ENCODE results near the gene RUVBL1.

Gene RUVBL1

DNA sequence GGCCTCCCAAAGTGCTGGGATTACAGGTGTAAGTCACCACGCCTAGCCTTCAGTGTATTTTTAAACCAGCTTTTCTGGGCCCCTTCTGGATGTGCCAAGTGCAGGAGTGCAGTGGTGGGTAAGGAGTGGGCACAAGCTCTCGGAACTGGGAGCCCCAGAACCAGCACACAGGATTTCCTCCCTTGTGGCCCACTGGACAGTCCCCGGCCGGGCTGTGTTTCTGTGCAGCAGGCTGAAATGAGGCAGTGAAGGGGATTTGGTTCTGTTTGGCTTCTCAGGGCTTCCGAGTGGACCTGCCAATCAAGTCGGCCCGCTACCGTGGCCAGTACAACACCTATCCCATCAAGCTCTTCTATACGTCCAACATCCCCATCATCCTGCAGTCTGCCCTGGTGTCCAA lies 56.9 kb downstream of the RUVBL1 start:
- DNase-seq (ENCODE audit: low read depth), result no peak

DNA sequence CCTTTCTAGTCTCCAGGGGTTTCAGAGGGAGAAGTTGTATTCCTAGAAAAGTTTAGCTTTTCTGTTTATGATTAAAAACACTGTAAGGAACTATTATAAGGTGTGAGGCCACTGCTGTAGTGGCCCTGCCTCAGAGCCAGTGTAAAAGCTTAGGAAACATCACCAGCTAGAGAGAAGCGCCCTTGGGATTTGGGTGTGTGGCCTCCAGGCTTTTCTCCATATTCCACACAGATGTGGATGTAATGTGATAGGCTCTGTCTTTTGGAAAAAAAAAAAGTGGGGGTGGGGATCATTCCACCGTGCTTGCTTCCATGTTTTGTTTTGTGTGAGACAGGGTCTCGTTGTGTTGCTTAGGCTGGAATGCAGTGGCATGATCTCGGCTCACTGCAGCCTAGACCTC lies 57.5 kb downstream of the RUVBL1 start:
- DNase-seq (ENCODE audit: low read depth), result no peak

- DNase-seq (ENCODE audit: low read depth), result no peak
Measured at GRCh38 chr3:128064962-128065361, 58.6 kb downstream of the RUVBL1 start.

DNA sequence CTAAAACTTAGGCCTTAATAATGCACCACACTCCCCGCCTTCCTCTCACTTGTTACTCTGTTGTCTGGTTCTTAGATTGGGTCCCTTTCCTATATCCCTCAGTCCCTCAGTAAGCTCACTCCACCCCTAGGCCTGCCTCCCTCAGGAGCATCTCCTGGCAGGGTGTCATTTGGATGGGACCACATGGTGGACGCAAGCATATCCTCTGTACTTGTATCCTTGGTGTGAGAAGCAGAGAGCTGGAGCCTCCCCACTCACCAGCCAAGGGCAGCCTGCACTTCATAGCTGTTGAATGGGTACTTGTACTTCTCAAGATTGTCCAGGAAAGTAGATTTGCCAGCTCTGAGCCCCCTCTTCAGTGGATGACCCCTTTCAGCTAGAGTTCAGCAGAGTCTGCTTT lies 59.7 kb downstream of the RUVBL1 start:
- no peak for DNase-seq (ENCODE audit: low read depth)

DNA sequence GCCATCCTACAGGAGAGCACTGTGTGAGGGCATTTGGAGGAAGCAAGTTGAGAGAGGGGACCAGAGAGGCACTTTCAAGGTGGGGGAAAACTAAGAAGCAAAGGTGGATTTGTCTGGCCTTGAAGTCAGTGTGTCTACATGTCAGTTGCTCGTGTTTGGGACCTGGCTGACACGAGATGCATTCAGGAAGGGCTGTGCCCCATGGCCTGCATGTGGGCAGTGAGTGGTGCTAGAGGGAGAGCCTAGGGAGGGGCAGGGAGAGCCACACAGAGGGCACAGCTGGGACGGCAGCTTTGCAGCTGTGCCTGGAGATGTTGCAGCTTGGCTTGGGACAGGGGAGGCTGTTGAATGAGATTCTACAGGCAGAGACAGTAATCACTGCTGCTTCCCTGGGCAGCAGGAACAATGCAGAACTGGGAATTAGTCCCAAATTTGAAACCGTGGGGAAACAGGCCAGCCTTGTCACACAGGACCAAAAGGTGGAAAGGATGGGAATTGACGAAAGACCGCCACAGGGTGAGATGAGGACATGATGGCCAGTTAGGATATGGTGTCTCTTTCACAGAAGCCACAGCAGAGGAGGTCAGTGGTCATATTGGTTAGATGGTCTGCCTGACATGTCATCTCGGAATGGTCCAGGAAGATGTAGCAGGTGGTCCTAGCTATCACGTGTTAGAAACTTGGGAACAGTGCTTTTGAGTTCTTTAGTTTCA lies 61.4 kb downstream of the RUVBL1 start:
- no peak for DNase-seq (ENCODE audit: low read depth)

- DNase-seq (ENCODE audit: low read depth), result peak; percentile 94
Measured at GRCh38 chr3:128060473-128061381, 62.9 kb downstream of the RUVBL1 start.

DNA sequence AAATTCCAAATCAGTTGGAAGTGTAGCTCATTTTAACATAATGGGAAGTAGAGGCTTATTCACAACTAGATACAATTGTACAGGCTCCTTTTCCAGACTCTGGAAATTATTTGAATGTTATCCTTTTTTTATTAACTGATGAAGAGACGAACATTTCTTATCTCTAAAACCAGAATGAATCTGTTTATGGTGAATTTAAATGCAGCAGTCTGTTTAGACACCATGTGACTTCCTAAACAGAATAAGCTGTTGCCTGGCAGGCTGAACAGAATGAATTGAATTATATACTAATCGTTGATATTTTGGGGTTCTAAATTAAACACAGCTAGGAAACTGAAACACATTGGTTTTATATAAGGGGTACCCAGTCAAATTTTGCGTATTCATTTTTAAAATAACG lies 67.4 kb downstream of the RUVBL1 start:
- no peak for DNase-seq (ENCODE audit: low read depth)

DNA sequence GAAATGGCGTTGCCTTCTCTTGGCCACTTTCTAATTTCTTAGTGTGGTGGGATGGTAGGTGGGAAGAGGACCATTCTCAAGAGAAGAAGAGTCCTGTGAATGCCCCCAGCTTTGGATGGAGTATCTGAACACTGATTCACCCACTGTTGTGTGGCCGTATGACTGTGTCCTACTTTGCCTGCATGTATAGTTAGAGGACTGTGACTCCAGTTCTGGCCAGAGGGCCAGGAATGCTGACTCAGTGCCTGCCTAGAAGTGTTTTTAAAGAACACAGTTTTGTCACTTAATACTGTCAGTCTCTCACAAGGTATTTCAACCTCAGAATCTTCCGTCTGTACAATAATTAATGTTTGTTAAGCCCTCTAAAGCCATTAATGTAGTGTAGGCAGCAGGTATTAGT lies 69.2 kb downstream of the RUVBL1 start:
- no peak for DNase-seq (ENCODE audit: low read depth)

DNA sequence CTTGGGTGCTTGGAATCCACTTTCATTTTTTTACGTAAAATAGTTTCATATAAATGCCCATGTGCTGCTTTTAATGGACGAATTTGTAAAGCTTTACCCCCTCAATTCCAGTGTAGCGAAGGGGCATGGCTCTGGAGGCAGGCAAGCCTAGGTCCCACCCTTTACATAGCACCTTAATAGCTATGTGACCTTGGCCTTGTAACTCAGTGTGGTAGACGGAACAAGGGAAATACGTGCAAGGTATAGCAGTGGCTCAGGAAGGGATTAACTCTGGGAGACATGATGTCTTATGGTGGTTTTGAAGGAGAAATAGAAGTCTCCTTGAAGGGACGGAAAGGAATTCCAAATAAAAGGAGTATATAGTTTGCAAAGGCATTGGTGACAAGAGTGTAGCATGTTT lies 70.0 kb downstream of the RUVBL1 start:
- no peak for DNase-seq (ENCODE audit: low read depth)

GRCh38 chr3:128052595-128053351 lies 70.8 kb downstream of the RUVBL1 start:
- no peak for DNase-seq (ENCODE audit: low read depth)

DNA sequence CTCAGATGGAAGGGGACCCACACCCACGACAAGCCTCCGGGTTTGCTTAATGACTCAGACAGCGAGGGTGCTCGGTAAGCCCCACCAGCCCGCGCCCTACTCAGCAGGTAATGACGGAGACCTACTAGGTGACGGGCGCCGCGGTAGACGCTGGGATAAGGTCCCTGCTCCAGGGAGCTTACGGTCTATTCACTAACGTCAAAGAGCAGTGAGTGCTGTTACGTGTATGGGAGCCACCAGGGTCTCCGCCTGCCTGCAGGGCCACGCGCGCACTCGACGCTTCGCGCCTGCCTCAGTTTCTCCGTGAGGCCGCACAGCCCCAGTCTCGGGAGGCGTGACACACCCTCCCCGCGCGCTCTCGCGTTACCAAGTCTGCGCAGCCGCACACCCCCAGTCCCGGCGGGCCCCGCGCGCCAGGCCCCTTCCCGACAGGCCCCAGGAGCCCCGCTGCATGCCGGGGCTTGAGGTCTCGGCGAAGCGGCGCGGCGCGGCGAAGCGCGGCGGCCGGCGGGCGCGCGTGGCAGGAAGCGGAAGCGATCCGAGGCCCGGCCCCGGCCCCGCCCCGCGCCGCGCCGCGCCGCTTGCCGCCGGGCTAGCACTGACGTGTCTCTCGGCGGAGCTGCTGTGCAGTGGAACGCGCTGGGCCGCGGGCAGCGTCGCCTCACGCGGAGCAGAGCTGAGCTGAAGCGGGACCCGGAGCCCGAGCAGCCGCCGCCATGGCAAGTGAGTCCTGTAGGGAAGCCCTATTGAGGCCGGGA lies 71.6 kb downstream of the RUVBL1 start, which contains the start of gene SEC61A1:
Gene SEC61A1 (plus strand): TSS at position 601 of the 758 bp plus-strand sequence. CDS start 116 bp downstream, at position 717.
- peak; percentile 89 for DNase-seq (ENCODE audit: low read depth)

DNA sequence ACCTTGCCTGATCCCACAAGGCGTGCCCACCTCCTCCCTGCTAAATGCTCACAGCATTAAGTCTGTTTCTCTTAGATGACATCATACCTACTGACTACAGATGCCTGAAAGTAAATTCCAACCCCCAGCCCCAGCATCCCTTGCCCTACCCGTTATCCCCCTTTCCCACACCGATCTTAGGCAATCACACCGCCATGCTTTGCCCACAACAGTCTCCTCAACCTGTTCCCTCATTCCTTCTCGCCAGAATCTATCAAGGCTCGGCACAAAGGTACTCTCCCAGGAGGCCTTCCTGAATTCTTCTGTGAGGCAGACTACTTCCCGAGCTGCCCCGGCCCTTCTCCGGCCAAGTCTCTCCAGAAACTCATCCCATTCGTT lies 72.2 kb downstream of the RUVBL1 start:
- DNase-seq (ENCODE audit: low read depth), result no peak

GRCh38 chr3:128050597-128050996 lies 73.0 kb downstream of the RUVBL1 start:
- DNase-seq (ENCODE audit: low read depth), result no peak

DNA sequence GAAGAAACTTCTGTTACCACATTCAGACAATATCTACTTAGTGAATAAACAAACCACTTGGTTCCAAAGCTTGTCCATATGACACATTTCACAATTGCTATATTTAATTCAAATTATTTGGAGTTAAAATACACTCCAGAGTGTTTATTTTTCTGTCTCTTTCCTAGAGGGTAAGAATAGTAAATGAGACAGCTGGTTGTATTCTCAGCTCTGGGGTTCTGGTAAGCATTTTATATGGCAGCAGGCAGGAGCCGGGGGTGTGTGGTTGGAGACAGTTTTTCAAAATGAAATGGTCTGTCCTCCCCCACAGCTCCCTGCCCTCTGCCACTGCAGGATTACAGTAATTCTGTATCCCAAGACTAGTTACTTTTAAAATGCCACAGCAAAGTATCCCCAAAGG lies 82.3 kb downstream of the RUVBL1 start:
- no peak for DNase-seq (ENCODE audit: low read depth)

- no peak for DNase-seq (ENCODE audit: low read depth)
Measured at GRCh38 chr3:128040660-128041059, 83.0 kb downstream of the RUVBL1 start.

DNA sequence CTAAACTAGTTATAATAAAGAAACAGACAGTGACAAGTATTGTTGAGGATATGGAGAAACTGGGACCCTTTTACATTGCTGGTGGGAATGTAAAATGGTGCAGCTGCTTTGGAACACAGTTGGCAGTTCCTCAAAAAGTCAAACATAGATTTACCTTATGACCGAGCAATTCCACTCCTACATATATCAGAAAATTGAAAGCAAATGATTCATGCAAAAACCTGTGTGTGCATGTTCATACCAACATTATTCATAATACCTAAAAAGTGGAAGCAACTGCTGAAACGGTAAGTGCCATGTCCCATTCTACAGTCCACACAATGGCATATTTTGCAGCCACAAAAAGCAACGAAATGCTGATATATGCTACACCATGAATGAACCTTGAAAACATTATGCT lies 83.6 kb downstream of the RUVBL1 start:
- no peak for DNase-seq (ENCODE audit: low read depth)

DNA sequence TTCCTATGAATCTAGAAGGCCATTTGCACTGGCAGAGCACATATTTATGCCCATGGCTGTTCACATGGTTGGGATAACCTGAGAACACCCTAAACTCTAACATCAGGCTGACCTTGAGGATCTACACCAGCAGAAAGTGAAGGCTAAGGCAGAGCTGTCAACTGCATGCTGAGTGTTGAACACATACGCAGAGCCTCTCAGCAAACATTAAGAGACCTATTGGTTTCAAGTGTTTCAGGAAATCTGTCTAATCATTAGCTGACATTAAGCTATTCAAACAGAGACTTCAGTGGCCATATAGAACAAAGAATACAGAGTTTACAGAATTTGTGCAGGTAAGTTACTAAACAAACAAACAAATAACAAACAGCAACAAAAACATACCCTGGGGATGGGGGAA lies 87.5 kb downstream of the RUVBL1 start:
- DNase-seq (ENCODE audit: low read depth), result no peak

GRCh38 chr3:128033102-128033501 lies 90.5 kb downstream of the RUVBL1 start:
- no peak for DNase-seq (ENCODE audit: low read depth)

All from fibroblast of the conjunctiva (primary cell).